PFSK-1 (cell line): ENCODE results near the gene PTGES2.

Experiments used
- FOXP2 ChIP-seq: optimal IDR thresholded peaks from 2 replicates; pipeline ENCODE3; 2011; ENCODE audit warnings: borderline replicate concordance, control low read depth, inconsistent platforms; ENCODE audit not compliant: insufficient read depth; ENCODE audit errors: extremely low read length, extremely low read depth
- POLR2AphosphoS5 ChIP-seq: IDR thresholded peaks from 2 replicates; pipeline ENCODE4 v1.6.1; 2012; ENCODE audit warnings: low read depth, mild to moderate bottlenecking, control low read depth, low read length, moderate library complexity
- SIN3A ChIP-seq: IDR thresholded peaks from 2 replicates; pipeline ENCODE4 v1.6.1; 2012; ENCODE audit warnings: mild to moderate bottlenecking, low read length, moderate library complexity, borderline replicate concordance; ENCODE audit not compliant: insufficient read depth
- TAF1 ChIP-seq: IDR thresholded peaks from 2 replicates; pipeline ENCODE4 v1.6.1; 2012; ENCODE audit warnings: low read length, control low read depth, borderline replicate concordance; ENCODE audit not compliant: insufficient read depth
- TF ChIP-seq, protein P1 (sequence below), 2 experiments: IDR thresholded peaks; 2 replicates each; pipeline versions ENCODE4 v1.6.1 to v1.8.0; 2011 to 2012; ENCODE audit warnings: low read depth in 2 of 2, low read length in 2 of 2, control low read depth in 1 of 2, inconsistent platforms in 1 of 2, mild to moderate bottlenecking in 1 of 2, moderate library complexity in 1 of 2; ENCODE audit not compliant: insufficient read depth in 1 of 2

PTGES2 gene

GRCh38 chr9:128120741-128121465, 6.6 kb downstream of the PTGES2 start:
- TF ChIP-seq TAF1: no peak
- TF ChIP-seq, protein P1, sequence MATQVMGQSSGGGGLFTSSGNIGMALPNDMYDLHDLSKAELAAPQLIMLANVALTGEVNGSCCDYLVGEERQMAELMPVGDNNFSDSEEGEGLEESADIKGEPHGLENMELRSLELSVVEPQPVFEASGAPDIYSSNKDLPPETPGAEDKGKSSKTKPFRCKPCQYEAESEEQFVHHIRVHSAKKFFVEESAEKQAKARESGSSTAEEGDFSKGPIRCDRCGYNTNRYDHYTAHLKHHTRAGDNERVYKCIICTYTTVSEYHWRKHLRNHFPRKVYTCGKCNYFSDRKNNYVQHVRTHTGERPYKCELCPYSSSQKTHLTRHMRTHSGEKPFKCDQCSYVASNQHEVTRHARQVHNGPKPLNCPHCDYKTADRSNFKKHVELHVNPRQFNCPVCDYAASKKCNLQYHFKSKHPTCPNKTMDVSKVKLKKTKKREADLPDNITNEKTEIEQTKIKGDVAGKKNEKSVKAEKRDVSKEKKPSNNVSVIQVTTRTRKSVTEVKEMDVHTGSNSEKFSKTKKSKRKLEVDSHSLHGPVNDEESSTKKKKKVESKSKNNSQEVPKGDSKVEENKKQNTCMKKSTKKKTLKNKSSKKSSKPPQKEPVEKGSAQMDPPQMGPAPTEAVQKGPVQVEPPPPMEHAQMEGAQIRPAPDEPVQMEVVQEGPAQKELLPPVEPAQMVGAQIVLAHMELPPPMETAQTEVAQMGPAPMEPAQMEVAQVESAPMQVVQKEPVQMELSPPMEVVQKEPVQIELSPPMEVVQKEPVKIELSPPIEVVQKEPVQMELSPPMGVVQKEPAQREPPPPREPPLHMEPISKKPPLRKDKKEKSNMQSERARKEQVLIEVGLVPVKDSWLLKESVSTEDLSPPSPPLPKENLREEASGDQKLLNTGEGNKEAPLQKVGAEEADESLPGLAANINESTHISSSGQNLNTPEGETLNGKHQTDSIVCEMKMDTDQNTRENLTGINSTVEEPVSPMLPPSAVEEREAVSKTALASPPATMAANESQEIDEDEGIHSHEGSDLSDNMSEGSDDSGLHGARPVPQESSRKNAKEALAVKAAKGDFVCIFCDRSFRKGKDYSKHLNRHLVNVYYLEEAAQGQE (IDR thresholded peaks at IDR 0.05; ENCODE audit: insufficient read depth in 1 of 2, low read depth in 2 of 2, low read length in 2 of 2): no peak
- no peak for TF ChIP-seq FOXP2
- no peak; the same call in 1 of the 2 replicates for TF ChIP-seq POLR2AphosphoS5
- no peak for TF ChIP-seq SIN3A

DNA sequence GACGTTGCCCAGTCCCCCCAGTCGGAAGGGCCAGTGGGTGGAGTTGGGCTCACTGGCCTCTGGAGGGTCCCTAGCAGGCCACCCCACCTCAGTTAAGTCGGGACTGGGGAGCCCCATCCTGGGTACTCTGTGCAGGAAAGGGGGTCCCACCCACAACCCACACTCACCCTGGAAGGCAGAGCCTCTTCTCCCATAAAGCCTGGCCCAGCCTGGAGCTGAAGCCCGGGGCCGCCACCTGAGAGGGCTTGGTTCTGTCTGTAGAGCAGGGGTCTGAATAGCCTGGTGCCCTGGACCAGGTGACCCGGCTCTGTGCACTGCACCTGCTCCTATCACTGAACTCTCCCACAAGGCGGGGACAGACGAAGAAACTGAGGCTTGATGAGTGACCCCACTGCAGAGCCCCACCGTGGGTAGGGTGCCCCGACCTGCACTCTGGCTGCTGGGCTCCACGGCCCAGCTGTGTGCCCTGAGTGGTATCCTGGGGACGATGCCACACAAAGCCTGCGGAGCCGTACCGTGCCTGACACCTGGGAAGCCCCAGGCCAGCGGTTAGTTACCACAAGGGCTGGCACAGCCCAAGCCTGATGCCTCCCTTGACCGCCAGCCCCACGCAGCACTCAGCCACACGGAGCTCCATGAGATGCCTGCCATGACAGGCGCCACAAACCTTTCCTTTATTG, 7.3 kb downstream of the PTGES2 start:
- TF ChIP-seq POLR2AphosphoS5: no peak
- TF ChIP-seq, protein P1 (IDR thresholded peaks at IDR 0.05; ENCODE audit: insufficient read depth in 1 of 2, low read depth in 2 of 2, low read length in 2 of 2): no peak
- TF ChIP-seq SIN3A: no peak
- no peak for TF ChIP-seq TAF1
- no peak for TF ChIP-seq FOXP2

GRCh38 chr9:128118971-128119665, 8.4 kb downstream of the PTGES2 start:
- TF ChIP-seq POLR2AphosphoS5: 0 out of 2 replicates have a peak, but pooled peaks have one; percentile 29
- no peak for TF ChIP-seq TAF1

DNA sequence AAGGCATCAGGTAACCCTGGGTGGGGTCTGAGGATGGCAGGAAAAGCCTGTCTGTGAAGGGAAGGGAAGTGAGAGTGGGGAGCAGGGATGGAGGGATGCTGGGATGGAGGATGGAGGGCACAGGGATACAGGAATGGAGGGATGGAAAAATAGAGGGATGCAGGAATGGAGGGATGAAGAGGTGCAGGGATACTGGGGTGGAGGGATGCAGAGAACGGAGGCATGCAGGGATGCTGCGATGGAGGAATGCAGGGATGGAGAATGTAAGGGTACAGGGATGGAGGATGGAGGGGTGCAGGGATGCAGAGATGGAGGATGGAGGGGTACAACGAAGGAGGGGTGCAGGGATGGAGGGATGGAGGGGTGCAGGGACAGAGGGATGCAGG, 9.1 kb downstream of the PTGES2 start:
- TF ChIP-seq, protein P1 (IDR thresholded peaks at IDR 0.05; ENCODE audit: insufficient read depth in 1 of 2, low read depth in 2 of 2, low read length in 2 of 2): no peak
- TF ChIP-seq TAF1 (no peak), FOXP2 (no peak), POLR2AphosphoS5 (no peak), SIN3A (no peak)

DNA sequence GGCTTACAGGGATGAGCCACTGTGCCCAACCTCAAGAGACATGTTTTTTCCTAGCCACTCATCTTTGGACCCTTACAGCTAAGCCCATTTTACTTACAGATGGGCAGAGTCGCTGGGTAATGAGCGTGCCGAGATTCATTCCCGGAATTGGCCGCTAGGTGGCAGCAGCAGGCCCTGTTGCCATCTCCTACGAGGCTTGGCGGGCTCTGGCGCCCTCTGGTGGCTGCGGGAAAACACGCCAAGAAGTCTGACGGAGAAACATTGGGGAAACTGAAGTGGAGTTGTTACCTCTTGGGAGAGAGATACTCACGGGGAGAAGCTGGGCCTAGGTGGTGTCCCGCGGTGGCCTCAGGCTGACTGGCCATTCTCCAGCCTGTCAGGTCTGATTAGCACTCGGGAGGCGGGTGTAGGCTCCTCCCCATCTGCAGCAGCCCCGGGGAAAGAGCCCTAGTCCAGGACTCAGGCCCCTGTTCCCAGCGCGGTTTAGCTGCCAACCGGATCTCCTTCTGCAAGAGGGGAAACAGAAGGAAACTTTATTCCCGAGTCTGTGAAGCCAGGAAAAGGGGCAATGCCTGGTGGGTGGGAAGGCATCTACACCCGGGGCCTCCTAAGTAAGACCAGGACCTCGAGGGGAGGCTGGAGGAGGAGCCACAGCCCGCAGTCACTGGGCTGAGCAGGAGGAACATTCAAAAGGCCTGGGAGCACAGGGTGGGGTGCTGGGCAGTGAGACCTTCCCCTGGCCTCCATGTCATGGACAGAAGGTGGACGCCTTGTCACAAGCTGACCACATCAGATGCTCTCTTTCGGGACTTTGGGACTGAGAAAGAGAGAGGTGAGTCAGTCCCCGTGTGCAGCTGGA, 9.7 kb downstream of the PTGES2 start:
- TF ChIP-seq FOXP2 (no peak), TAF1 (no peak)
- TF ChIP-seq, protein P1 (IDR thresholded peaks at IDR 0.05; ENCODE audit: insufficient read depth in 1 of 2, low read depth in 2 of 2, low read length in 2 of 2): no peak
